ENCODE results near the gene ELFN1. TPM values are rescaled to one million over a fixed set of nuclear protein-coding genes. Genes with fewer than 3 reads are reported as not detected.

Gene ELFN1
- total RNA-seq, 1 donor from 2014 or later: 1.4 TPM

DNA sequence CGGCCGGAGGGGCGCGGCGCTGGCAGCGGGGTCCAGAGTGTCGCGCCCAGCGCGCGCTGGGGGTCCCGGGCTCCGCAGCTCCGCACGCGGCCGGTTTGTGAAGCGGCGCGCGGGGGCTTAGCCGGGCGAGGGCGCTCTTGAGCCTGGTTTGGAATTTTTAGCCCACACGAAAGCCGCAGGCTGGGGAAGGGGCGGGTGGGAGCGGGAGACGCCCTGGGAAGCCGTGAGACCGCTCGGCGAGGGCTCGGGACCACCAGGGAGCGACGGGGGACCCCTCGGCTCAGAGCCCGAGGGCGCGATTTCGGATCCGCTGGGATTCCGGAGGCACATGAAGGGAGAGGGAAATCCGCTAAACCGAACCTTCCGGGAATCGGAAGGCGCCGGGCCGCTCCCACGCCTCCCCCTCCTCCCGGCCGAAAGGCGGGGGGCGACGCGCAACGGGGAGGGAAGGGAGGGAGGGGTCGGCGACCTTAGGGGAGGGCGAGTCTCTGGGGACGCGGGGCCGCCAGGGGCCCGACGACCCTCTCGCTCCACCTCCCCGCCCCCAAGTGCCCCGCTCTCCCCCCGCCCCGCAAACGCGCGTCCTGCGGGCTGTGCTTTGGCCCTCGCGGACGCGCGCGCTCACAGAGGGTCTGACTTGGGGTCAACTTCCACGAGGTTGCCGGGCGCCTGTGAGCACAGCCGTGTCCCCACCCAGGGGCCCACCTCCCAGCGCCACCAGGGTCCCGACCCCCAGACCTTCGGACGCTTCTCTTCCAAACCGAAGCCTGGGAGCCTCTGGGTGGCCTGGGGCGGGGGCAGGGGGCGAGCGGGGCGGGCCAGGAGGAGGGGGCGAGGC is 5.1 kb upstream of the ELFN1 start:
- no peaks in the 10 kb centered on the region for H3K9me3 ChIP-seq
- H3K4me3 ChIP-seq: peak overlapping the region; percentile 60
- TF ChIP-seq, protein P1, sequence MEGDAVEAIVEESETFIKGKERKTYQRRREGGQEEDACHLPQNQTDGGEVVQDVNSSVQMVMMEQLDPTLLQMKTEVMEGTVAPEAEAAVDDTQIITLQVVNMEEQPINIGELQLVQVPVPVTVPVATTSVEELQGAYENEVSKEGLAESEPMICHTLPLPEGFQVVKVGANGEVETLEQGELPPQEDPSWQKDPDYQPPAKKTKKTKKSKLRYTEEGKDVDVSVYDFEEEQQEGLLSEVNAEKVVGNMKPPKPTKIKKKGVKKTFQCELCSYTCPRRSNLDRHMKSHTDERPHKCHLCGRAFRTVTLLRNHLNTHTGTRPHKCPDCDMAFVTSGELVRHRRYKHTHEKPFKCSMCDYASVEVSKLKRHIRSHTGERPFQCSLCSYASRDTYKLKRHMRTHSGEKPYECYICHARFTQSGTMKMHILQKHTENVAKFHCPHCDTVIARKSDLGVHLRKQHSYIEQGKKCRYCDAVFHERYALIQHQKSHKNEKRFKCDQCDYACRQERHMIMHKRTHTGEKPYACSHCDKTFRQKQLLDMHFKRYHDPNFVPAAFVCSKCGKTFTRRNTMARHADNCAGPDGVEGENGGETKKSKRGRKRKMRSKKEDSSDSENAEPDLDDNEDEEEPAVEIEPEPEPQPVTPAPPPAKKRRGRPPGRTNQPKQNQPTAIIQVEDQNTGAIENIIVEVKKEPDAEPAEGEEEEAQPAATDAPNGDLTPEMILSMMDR (IDR thresholded peaks at IDR 0.05): peak; percentile 63
- peaks cover 32% of the 10 kb centered on the region for H3K4me1 ChIP-seq
- no peaks in the 10 kb centered on the region for H3K36me3 ChIP-seq
- H3K27ac ChIP-seq: no peak overlapping the region
- intact Hi-C loops (cut with DNase I): no loop called here
- DNase-seq (peak; percentile 56), ATAC-seq (peak; percentile 27 to 46)
- peaks cover 82% of the 10 kb centered on the region for H3K27me3 ChIP-seq (ENCODE audit: low read depth)

DNA sequence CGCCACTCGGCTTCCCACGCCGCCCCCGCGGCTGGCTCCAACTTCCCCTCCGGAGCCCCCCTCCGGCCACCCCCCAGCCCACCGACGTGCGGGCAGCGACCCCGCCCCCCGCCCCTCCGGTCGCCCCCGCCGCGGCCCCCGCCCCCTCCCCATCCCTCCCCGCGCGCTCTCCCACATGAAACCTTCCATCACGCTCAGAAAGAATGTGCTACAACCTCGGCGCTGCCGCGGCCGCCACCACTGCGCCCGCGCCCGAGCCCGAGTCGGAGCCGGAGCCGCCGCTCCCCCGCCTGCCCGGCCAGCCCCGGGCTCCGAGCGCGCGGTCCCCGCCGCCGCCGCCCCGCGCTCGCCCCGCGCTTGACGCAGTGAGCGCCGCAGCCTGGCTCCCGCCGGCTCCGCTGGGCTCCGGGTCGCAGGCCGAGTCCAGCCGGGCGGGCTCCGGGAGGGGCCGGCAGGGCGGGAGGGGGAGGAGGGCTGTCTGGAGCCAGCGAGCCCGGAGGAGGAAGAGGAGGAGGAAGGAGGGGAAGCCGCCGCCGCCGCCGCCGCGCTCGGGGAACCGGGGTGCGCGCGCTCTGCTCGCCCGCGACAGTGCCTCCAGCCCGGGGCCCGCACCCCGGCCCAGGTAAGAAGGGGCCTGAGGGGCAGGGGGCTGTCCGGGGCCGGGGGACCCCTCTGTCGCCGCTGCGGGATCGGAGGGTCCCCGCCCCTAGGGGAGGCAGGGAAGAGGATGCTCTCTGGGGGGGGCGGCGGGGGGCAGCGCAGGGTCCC is 4.3 kb upstream of the ELFN1 start:
- Histone ChIP-seq H3K27ac (no peak overlapping the region), H3K9me3 (no peaks in the 10 kb centered on the region), H3K4me1 (peaks cover 38% of the 10 kb centered on the region), H3K36me3 (no peaks in the 10 kb centered on the region), H3K4me3 (peak overlapping the region; percentile 60), H3K27me3 (ENCODE audit: low read depth) (peaks cover 86% of the 10 kb centered on the region)
- no peak for ATAC-seq
- TF ChIP-seq, protein P1 (IDR thresholded peaks at IDR 0.05): no peak
- peak; percentile 36 for DNase-seq
- intact Hi-C loops (cut with DNase I): no loop called here

DNA sequence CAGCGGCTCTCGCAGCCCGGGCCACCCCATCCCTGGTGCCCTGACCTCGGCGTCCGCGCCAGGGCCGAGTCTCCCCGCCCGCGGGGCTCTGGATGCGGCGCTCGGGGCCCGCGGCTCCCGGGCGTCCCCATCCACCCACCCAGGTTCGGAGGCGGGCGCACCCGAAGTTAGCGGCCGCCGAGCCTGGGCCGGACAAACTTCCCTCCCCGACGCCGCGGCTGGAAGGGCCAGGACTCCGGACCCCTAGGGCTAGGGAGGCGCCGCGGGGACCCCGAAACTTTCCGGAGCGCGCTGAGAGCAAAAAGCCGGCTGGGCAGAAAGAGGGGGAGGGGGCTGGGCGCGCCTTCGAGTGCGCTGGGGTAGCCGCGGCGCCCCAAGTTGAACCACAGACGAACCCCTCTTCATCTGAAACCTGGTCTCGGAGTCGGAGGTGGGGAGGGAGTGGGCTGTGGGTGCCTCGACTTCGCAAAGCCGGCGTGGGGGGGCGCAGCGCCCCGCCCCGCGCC is 3.7 kb upstream of the ELFN1 start:
- H3K9me3 ChIP-seq: no peaks in the 10 kb centered on the region
- intact Hi-C loops (cut with DNase I): no loop called here
- peak overlapping the region; percentile 60 for H3K4me3 ChIP-seq
- H3K36me3 ChIP-seq: no peaks in the 10 kb centered on the region
- TF ChIP-seq, protein P1 (IDR thresholded peaks at IDR 0.05): no peak
- peak; percentile 39 for DNase-seq
- no peak overlapping the region for H3K27ac ChIP-seq
- peaks cover 93% of the 10 kb centered on the region for H3K27me3 ChIP-seq (ENCODE audit: low read depth)
- ATAC-seq: no peak
- H3K4me1 ChIP-seq: peaks cover 38% of the 10 kb centered on the region

DNA sequence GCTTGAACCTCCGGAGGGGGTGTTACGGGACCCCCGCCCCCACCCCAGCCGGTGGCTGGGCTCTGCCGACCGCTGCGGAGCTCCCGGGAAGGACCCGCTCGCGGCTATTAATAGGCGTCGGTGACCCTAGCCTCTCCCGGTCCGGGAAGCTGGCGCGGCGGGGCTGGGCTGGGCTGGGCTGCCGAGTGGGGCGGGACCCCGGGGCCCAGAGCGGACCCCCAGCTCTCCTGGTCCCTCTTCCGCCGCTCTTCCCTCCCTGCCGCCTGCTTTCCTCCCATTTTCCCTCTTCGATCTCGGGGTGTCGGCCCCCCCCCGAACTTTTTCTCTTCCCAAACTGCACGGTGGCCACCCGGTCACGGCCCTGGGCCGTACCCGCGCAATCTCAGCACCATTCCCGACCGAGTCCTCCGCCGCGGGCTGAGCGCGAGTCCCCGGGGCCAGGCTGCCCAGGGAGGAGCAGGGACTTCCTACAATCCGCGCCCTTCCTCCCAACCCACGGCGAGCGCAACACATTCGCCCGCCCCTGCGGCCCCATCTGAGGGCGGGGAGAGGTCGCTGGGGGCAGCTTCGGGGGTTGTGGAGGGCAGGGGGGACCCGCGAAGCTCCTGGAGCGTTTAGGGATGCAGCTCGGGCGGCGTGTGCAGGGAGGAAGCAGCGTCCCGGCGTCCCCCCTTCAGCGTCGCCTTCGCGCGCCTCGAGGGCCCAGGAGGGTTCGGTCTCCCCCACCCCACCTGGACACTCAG is 3.1 kb upstream of the ELFN1 start:
- Histone ChIP-seq H3K4me1 (peaks cover 38% of the 10 kb centered on the region), H3K36me3 (no peaks in the 10 kb centered on the region), H3K27me3 (ENCODE audit: low read depth) (peaks cover 96% of the 10 kb centered on the region), H3K27ac (no peak overlapping the region), H3K9me3 (no peaks in the 10 kb centered on the region), H3K4me3 (peak overlapping the region; percentile 60)
- ATAC-seq (peak; percentile 11 to 26), DNase-seq (peak; percentile 40)
- intact Hi-C loops (cut with DNase I): no loop called here
- TF ChIP-seq, protein P1 (IDR thresholded peaks at IDR 0.05): no peak

All from lower lobe of right lung (tissue), 2 donors.